Vagina (tissue), 2 donors: Measurements from ENCODE around the gene CLDN24. TPM values are rescaled to one million over a fixed set of nuclear protein-coding genes. Genes with fewer than 3 reads are reported as not detected.

Experiments
- DNase-seq, 2 donors: peaks; one replicate each; pipeline ENCODE4 v3.0.0-alpha.2; 2017; ENCODE audit errors: extremely low spot score in 2 of 2
- H3K27ac ChIP-seq: fragments of 200-600 bp; sonication (generic); one replicate; pipeline ENCODE4 v1.5.1; 2019
- H3K27me3 ChIP-seq: fragments of 200-600 bp; sonication (generic); one replicate; pipeline ENCODE4 v1.5.1; 2019
- H3K36me3 ChIP-seq, 2 donors: fragments of 200-600 bp; sonication (generic); one replicate each; pipeline ENCODE4 v1.5.1; 2017 to 2019
- H3K4me1 ChIP-seq: fragments of 200-600 bp; sonication (generic); one replicate; pipeline ENCODE4 v1.5.1; 2019
- H3K4me3 ChIP-seq, 2 donors: fragments of 200-600 bp; sonication (generic); 1 replicate in 1 of 2; 2 replicates in 1 of 2; pipeline ENCODE4 v1.5.1; 2016 to 2019
- H3K9me3 ChIP-seq: fragments of 200-600 bp; sonication (generic); one replicate; pipeline ENCODE4 v1.5.1; 2019
- CTCF ChIP-seq, 3 experiments: fragments of 450-650 bp in 2 of 3; fragments of 200-600 bp in 1 of 3; sonication (generic) in 1 of 3; IDR thresholded peaks; one replicate each; pipeline ENCODE4 v1.5.1; 2017 to 2019; ENCODE audit warnings: antibody characterized with exemption in 3 of 3, mild to moderate bottlenecking in 2 of 3, moderate library complexity in 2 of 3
- POLR2A ChIP-seq, 2 donors: fragments of 450-650 bp; IDR thresholded peaks; one replicate each; pipeline ENCODE4 v1.6.1; 2017; ENCODE audit warnings: antibody characterized with exemption in 2 of 2, mild to moderate bottlenecking in 2 of 2, moderate library complexity in 2 of 2
- POLR2AphosphoS5 ChIP-seq, 2 donors: sonication (generic); formaldehyde crosslinking; IDR thresholded peaks; one replicate each; pipeline ENCODE4 v1.9.0; 2017; ENCODE audit warnings: antibody characterized with exemption in 2 of 2, mild to moderate bottlenecking in 2 of 2, low read depth in 1 of 2; ENCODE audit not compliant: insufficient read depth in 1 of 2
- intact Hi-C: fragments of 100-400 bp; cut with DNase I; formaldehyde crosslinking; loops from one replicate; pipeline ENCODE4 v1.15.1; 2023
- total RNA-seq: library from RNA; depleted of rRNA; stranded (reverse); fragments of >200 nt; gene quantifications from one replicate; pipeline ENCODE4 v1.2.3, GENCODE V29; 2016

Gene CLDN24
- total RNA-seq, 1 donor from 2014 or later = not detected

- peaks cover 9% of the 10 kb centered on the region for H3K9me3 ChIP-seq
- H3K4me3 ChIP-seq = no peak overlapping the region
- H3K4me1 ChIP-seq = no peaks in the 10 kb centered on the region
- DNase-seq = no peak
- intact Hi-C loops = no loop called here
- no peak overlapping the region for H3K27ac ChIP-seq
- no peaks in the 10 kb centered on the region for H3K27me3 ChIP-seq
- TF ChIP-seq POLR2AphosphoS5 (IDR thresholded peaks at IDR 0.05; ENCODE audit: insufficient read depth in 1 of 2, low read depth in 1 of 2) (no peak), CTCF (IDR thresholded peaks at IDR 0.05) (no peak), POLR2A (IDR thresholded peaks at IDR 0.05) (no peak)
- H3K36me3 ChIP-seq = peaks cover 0 to 38% of the 10 kb centered on the region in 2 donors
Observed at GRCh38 chr4:183276106-183276505, 46.1 kb downstream of the CLDN24 start.

GRCh38 chr4:183272384-183272783 lies 49.8 kb downstream of the CLDN24 start:
- no peak for TF ChIP-seq POLR2A (IDR thresholded peaks at IDR 0.05)
- TF ChIP-seq CTCF (IDR thresholded peaks at IDR 0.05) = no peak
- no peak for TF ChIP-seq POLR2AphosphoS5 (IDR thresholded peaks at IDR 0.05; ENCODE audit: insufficient read depth in 1 of 2, low read depth in 1 of 2)
- no peak for DNase-seq
- Histone ChIP-seq H3K27me3 (no peaks in the 10 kb centered on the region), H3K27ac (no peak overlapping the region), H3K4me1 (no peaks in the 10 kb centered on the region), H3K4me3 (no peak overlapping the region), H3K9me3 (peaks cover 9% of the 10 kb centered on the region), H3K36me3 (peaks cover 0 to 50% of the 10 kb centered on the region in 2 donors)
- intact Hi-C loops = no loop called here

Other genes with a start within 250 kb of the CLDN24 start
- 24.3 TPM for gene WWC2, start 223.2 kb downstream of the CLDN24 start, total RNA-seq
- not detected for gene CLDN22, start 2.1 kb downstream of the CLDN24 start, total RNA-seq
- 15.0 TPM for gene CDKN2AIP, start 122.2 kb upstream of the CLDN24 start, total RNA-seq
- 8.1 TPM for gene ING2, start 182.6 kb upstream of the CLDN24 start, total RNA-seq